A549 treated with AZD9567 at 1 μM for 4 hours (cell line): Measurements from ENCODE around the gene PIK3R1. TPM values are rescaled to one million over a fixed set of nuclear protein-coding genes. Genes with fewer than 3 reads are reported as not detected.

Experiments used
- total RNA-seq: library from RNA; stranded (reverse); fragments of 200-300 nt; extraction: Qiagen RNA extraction; gene quantifications from 5 replicates; pipeline ENCODE4 v1.2.3, GENCODE V29; 2022; ENCODE audit not compliant: insufficient read depth

Gene PIK3R1
- 5.6 to 9.6 TPM (median 7.3 TPM) in 5 replicates for total RNA-seq

GRCh38 chr5:68215208-68215897 is at the start of gene PIK3R1:
Gene PIK3R1 (plus strand): TSS chr5:68215756. CDS start chr5:68226676, 10,920 bp downstream.

